Measurements from ENCODE around the gene EFNA1.

DNA sequence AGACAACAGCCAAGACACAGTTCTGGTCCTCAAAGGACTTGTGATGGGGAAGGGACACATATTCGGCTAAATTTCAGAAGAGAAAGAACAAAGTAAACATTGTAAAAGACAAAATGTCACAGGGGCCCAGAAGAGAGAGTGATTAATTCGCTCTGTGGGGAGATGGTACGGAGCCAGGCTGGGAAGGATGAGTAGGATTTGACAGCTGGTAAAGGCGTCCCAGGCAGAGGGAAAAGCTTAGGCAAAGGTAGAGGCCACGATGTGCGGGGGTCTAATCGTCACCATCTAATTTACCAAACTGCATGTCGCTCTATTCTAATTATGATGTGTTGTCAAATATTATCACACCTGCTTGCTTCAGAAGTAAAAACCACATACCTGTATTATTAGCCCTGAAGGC is 17.3 kb upstream of the EFNA1 start:
- TF ChIP-seq, protein P1, sequence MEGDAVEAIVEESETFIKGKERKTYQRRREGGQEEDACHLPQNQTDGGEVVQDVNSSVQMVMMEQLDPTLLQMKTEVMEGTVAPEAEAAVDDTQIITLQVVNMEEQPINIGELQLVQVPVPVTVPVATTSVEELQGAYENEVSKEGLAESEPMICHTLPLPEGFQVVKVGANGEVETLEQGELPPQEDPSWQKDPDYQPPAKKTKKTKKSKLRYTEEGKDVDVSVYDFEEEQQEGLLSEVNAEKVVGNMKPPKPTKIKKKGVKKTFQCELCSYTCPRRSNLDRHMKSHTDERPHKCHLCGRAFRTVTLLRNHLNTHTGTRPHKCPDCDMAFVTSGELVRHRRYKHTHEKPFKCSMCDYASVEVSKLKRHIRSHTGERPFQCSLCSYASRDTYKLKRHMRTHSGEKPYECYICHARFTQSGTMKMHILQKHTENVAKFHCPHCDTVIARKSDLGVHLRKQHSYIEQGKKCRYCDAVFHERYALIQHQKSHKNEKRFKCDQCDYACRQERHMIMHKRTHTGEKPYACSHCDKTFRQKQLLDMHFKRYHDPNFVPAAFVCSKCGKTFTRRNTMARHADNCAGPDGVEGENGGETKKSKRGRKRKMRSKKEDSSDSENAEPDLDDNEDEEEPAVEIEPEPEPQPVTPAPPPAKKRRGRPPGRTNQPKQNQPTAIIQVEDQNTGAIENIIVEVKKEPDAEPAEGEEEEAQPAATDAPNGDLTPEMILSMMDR (CRISPR knock-in tag; IDR thresholded peaks at IDR 0.05) = no peak
- TF ChIP-seq, protein P2, sequence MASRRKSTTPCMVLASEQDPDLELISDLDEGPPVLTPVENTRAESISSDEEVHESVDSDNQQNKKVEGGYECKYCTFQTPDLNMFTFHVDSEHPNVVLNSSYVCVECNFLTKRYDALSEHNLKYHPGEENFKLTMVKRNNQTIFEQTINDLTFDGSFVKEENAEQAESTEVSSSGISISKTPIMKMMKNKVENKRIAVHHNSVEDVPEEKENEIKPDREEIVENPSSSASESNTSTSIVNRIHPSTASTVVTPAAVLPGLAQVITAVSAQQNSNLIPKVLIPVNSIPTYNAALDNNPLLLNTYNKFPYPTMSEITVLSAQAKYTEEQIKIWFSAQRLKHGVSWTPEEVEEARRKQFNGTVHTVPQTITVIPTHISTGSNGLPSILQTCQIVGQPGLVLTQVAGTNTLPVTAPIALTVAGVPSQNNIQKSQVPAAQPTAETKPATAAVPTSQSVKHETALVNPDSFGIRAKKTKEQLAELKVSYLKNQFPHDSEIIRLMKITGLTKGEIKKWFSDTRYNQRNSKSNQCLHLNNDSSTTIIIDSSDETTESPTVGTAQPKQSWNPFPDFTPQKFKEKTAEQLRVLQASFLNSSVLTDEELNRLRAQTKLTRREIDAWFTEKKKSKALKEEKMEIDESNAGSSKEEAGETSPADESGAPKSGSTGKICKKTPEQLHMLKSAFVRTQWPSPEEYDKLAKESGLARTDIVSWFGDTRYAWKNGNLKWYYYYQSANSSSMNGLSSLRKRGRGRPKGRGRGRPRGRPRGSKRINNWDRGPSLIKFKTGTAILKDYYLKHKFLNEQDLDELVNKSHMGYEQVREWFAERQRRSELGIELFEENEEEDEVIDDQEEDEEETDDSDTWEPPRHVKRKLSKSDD (CRISPR knock-in tag; IDR thresholded peaks at IDR 0.05; ENCODE audit: low read depth) = no peak
- TF ChIP-seq ZNF709 (CRISPR knock-in tag; IDR thresholded peaks at IDR 0.05) (no peak), ESRRA (CRISPR knock-in tag; IDR thresholded peaks at IDR 0.05; ENCODE audit: low read depth) (no peak), FOXA1 (IDR thresholded peaks at IDR 0.05) (no peak), FOXA1 (CRISPR knock-in tag; IDR thresholded peaks at IDR 0.05) (no peak), ZNF274 (CRISPR knock-in tag; IDR thresholded peaks at IDR 0.05) (no peak), TAF15 (IDR thresholded peaks at IDR 0.05; ENCODE audit: low read depth, low read length, poor library complexity, severe bottlenecking) (no peak), EZH2 (conservative IDR thresholded peaks at IDR 0.05; ENCODE audit: low read depth, low read length) (no peak)
- TF ChIP-seq, protein P3, sequence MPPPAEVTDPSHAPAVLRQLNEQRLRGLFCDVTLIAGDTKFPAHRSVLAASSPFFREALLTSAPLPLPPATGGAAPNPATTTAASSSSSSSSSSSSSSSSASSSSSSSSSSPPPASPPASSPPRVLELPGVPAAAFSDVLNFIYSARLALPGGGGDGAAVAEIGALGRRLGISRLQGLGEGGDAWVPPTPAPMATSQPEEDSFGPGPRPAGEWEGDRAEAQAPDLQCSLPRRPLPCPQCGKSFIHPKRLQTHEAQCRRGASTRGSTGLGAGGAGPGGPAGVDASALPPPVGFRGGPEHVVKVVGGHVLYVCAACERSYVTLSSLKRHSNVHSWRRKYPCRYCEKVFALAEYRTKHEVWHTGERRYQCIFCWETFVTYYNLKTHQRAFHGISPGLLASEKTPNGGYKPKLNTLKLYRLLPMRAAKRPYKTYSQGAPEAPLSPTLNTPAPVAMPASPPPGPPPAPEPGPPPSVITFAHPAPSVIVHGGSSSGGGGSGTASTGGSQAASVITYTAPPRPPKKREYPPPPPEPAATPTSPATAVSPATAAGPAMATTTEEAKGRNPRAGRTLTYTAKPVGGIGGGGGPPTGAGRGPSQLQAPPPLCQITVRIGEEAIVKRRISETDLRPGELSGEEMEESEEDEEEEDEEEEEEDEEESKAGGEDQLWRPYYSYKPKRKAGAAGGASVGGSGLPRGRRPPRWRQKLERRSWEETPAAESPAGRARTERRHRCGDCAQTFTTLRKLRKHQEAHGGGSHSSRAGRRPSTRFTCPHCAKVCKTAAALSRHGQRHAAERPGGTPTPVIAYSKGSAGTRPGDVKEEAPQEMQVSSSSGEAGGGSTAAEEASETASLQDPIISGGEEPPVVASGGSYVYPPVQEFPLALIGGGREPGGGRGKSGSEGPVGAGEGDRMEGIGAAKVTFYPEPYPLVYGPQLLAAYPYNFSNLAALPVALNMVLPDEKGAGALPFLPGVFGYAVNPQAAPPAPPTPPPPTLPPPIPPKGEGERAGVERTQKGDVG (CRISPR knock-in tag; IDR thresholded peaks at IDR 0.05; ENCODE audit: borderline replicate concordance) = no peak
- TF ChIP-seq, protein P4, sequence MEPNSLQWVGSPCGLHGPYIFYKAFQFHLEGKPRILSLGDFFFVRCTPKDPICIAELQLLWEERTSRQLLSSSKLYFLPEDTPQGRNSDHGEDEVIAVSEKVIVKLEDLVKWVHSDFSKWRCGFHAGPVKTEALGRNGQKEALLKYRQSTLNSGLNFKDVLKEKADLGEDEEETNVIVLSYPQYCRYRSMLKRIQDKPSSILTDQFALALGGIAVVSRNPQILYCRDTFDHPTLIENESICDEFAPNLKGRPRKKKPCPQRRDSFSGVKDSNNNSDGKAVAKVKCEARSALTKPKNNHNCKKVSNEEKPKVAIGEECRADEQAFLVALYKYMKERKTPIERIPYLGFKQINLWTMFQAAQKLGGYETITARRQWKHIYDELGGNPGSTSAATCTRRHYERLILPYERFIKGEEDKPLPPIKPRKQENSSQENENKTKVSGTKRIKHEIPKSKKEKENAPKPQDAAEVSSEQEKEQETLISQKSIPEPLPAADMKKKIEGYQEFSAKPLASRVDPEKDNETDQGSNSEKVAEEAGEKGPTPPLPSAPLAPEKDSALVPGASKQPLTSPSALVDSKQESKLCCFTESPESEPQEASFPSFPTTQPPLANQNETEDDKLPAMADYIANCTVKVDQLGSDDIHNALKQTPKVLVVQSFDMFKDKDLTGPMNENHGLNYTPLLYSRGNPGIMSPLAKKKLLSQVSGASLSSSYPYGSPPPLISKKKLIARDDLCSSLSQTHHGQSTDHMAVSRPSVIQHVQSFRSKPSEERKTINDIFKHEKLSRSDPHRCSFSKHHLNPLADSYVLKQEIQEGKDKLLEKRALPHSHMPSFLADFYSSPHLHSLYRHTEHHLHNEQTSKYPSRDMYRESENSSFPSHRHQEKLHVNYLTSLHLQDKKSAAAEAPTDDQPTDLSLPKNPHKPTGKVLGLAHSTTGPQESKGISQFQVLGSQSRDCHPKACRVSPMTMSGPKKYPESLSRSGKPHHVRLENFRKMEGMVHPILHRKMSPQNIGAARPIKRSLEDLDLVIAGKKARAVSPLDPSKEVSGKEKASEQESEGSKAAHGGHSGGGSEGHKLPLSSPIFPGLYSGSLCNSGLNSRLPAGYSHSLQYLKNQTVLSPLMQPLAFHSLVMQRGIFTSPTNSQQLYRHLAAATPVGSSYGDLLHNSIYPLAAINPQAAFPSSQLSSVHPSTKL (CRISPR knock-in tag; IDR thresholded peaks at IDR 0.05) = no peak

All from HepG2 (cell line).